HG02571 (cell line): Measurements from ENCODE around the gene CD33.
"Not testable (repeated sequence)": the region's sequence is repeated elsewhere in the genome, so short reads cannot be mapped to it uniquely, and the experiment has no call there.

Experiments used
- ATAC-seq: cut with Tn5 transposase; IDR thresholded peaks from one replicate; pipeline ENCODE4 v1.9.1; 2021; ENCODE audit warnings: mild to moderate bottlenecking, moderate library complexity; ENCODE audit not compliant: unreplicated experiment

CD33 gene

DNA sequence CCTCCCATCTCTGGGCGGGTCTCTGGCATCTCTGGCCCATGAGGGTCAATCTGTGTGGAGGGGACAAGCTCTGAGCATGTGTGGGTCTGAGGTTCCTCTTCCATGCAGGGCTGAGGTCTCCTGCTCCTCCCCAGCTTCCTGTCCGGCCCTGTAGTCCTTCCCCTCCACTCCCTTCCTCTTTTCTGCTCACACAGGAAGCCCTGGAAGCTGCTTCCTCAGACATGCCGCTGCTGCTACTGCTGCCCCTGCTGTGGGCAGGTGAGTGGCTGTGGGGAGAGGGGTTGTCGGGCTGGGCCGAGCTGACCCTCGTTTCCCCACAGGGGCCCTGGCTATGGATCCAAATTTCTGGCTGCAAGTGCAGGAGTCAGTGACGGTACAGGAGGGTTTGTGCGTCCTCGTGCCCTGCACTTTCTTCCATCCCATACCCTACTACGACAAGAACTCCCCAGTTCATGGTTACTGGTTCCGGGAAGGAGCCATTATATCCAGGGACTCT lies at the start of gene CD33:
Gene CD33, plus strand, starts transcription at position 183 of the 496 bp plus-strand sequence. Its CDS starts 39 bp downstream, at position 222.
- not testable (repeated sequence) for ATAC-seq

GRCh38 chr19:51179256-51179655 lies 45.6 kb upstream of the CD33 start:
- ATAC-seq: no peak

DNA sequence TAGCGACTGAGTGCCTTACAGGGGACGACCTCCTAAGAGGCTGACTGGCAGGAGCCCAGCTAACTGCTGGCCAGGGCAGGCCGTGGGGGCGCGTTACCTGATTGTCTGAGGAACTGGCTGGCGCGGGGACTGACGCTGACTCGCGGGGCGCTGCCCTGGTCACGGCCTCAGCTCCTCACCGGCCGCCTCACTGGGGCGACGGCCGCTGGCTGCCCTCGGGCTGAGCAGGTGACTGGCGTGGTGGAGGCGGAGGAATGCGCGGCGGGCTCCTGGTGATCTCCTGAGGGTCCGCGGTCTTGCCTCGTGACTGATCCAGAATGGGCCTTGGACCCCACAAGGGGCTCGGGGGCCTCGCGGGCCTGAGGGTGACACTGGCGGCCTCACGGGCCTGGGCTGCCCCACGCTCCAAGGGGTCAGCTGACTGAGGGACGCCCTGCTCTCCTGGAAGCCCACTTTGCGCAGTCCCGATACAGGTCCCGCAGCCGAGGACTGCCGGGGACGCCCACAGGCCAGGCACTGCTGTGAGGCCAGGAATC lies 43.4 kb upstream of the CD33 start:
- no peak for ATAC-seq

DNA sequence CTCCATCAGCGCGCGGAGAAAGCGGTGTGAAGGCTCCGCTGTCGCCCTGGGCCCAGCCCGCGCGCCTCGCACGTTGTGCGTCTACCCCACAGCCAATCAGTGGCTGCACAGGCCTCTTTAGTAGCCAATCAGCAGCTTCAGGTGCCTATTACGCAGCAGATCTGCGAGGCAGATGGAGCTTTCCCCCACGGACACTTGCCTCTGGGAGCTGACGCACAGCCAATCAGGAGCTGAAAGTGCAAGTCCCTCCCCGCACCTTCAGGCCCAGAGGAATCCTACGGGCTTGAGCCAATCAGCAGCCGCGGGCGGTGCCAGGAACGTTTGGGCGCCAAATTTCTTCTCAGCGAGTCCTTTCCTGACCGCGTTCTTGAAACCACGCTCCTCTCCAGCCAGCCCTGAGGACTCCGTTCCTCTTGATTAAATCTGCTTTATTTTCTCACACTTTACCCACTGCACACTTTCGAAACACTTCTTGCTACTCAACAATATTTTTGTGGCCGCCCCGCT lies 42.9 kb upstream of the CD33 start:
- no peak for ATAC-seq

DNA sequence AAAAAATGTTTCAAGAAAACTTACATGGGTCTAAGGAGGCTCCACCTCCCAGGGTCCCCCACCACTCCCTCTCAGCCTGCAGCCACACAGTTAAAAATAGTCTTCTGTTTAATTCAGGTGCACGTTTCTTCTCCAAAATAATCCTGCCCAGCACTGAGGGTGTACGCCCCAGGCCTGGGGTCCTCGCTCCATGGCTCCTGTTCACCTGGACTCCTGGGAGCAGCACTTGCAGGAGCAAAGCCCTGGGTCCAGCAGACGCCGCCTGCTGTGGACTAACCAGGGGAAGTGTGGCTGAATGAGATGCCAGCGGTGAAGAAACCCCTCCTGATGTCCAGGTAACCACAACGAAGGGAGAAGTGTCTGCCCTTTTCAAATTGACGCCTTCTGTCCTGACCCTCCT lies 41.3 kb upstream of the CD33 start:
- no peak for ATAC-seq

DNA sequence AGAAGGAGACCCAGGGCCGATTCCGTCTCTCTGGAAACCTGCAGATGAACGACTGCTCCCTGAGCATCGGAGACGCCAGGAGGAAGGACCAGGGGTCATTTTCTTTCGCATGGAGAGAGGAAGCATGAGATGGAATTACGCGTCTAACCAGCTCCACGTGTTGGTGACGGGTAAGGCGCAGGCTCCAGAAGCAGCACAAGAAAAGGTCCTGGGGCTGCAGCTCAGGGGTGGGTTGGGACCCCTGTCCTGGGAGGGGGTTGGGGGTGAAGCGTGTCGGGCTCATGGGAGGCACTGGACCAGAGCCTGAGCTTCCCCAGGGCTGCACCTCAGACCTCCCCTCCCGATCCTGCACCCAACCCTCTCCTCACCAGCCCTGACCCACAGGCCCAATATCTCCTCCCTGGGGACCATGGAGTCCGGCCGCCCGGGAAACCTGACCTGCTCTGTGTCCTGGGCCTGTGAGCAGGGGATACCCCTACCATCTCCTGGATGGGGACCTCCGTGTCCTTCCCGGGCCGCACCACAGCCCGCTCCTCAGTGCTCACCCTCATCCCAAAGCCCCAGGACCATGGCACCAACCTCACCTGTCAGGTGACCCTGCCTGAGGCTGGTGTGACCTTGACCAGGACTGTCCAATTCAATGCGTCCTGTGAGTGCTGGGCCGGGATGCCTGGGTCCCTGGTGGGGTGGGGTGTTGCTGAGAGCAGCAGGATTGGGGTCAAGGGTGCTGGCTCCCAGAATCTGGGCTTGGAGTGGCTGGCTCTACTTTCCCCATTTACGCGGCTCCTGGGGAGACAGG lies 39.6 kb upstream of the CD33 start:
- ATAC-seq: no peak

GRCh38 chr19:51185868-51186215 lies 39.0 kb upstream of the CD33 start:
- no peak for ATAC-seq

DNA sequence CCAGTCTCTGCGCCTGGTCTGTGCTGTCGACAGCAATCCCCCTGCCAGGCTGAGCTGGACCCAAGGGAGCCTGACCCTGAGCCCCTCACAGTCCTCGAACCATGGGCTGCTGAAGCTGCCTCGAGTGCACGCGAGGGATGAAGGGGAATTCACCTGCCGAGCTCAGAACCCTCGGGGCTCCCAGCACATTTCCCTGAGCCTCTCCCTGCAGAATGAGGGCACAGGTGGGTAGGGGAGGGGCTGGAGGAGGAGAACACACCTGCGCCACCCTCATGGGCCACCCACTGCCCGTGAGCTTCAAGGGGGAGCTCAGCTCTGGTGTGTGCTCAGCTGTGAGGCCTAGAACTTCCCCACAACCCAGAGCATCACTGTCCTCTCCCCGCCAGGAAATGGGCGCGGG lies 38.6 kb upstream of the CD33 start:
- ATAC-seq: no peak

DNA sequence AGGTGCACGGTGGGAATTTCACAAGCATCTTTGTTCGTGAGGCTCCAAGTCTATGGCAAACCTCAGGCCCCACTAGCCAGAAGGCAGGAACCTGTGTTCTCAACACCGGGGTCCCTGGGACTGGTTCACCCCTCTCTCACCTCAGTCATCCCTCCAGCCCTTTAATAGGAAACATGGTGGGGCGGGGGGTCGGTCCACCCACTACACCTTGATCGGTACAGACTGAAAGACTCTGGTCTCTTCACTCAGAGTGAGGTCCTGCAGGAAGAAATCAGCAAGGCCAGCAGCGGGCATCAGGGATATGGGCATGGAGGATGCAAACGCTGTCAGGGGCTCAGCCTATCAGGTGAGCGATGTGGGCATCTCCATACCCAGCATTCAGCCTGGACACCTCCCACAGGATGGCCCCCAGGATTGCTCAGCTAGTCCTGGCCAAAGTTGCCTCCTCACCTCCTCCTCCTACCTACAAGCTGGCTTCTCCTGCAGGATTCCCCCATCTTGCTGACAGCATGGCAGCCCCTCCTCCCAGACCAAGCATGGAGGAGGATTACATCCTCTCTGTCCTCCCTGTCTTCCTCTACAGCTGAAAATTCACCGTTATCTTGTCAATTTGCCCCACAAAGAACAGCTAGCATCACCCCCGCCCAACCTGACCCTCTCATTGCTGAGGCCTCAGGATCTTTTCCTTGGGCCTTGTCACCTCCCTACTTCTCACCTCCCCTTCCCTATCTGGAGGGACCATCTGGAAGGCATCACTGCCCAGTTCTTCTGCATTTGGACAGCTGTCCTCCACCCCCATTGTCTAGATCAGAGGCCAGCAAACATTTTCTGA lies 37.3 kb upstream of the CD33 start:
- ATAC-seq: no peak

GRCh38 chr19:51188227-51188559 lies 36.7 kb upstream of the CD33 start:
- ATAC-seq: no peak

- ATAC-seq: no peak
Measured at GRCh38 chr19:51192689-51193088, 32.2 kb upstream of the CD33 start.

- ATAC-seq: no peak
Measured at GRCh38 chr19:51194527-51195315, 30.2 kb upstream of the CD33 start.

GRCh38 chr19:51195316-51195586 lies 29.6 kb upstream of the CD33 start:
- no peak for ATAC-seq

DNA sequence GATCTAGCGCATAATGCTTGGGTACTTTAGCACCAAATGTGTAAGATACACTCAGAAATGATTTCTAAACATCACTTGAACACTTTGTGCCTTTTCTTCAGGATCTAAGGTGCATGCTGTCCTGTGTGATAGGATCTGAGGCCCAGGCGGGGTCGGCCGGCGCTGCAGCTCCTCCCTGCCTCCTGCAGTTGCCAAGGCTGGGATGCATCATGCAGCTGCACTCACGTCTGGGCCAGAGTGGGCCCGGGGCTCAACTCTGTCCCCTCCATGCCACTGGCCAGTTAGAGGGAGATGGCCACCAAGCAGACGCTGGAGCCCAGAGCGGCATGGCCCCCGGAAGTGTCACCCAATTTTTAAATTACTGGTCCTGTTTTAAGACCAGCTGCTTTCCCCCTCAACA lies 29.3 kb upstream of the CD33 start:
- ATAC-seq: no peak

- ATAC-seq: no peak
Measured at GRCh38 chr19:51196181-51196580, 28.7 kb upstream of the CD33 start.

DNA sequence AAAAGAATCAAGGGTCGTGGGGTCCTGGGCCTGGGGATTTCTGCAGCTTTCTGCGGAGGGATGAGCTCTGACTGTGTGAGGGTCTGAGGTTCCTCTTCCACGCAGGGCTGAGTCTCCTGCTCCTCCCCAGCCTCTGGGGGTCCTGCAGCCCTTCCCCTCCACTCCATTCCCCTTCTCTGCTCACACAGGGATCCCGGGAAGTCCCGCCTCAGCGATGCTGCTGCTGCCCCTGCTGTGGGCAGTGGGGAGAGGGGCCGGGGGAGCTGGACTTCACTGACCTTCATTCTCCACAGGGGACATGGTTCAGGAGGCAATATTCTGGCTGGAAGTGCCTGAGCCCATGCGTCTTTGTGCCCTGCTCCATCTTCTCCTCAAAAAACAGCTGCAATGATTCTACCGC lies 26.2 kb upstream of the CD33 start:
- ATAC-seq: no peak

DNA sequence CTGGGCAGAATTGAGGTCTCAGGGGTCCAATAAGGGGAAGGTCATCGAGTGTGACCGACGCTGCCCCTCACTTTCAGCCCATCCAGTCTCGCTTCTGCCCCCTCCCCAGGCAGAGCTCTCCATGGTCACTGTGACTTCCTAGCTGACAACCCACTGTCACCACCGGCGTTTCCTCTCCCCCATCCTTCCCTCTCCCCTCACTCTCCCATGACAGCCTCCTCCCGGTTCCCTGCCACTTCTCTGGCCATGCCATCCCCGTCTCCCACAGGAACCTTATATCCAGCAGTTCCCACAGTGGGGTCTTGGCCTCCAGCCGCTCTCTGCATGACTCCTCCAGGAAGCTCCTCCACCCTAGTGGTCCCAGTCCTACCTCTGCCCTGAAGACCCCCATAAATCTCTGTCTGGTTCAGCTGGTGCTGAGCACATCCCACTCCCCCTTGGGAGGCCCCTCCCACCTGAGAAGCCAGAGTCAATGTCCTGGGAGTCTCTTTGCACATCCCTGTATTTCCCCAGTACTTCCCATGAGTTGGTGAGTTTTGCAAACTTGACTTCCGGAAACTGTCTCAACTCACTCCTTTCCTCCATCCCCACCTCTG lies 24.7 kb upstream of the CD33 start:
- no peak for ATAC-seq

DNA sequence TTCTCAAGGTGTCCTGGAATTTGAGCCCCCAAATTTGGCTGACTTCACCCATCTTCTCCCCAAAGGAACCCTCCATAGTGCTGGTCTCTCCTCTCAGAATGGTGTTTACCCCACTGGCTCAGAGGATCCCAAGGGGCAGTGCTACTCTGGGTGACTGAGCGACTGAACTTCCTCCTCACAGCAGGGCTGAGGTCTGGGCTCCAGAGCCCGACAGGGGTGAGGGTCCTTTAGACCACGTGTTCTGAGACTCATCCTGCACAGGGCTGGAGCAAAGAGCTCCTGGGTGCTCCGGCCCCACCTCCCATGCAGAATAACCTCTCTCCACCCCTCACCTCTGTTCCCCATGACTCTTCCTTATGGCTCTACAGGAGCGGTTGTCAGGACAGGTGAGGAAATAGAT lies 23.2 kb upstream of the CD33 start:
- no peak for ATAC-seq

- ATAC-seq: no peak
Measured at GRCh38 chr19:51203916-51204315, 21.0 kb upstream of the CD33 start.

- ATAC-seq: no peak
Measured at GRCh38 chr19:51204321-51204720, 20.6 kb upstream of the CD33 start.

GRCh38 chr19:51207747-51208146 lies 17.1 kb upstream of the CD33 start:
- no peak for ATAC-seq
